ENCODE results near the gene WDR7. TPM values are rescaled to one million over a fixed set of nuclear protein-coding genes. Genes with fewer than 3 reads are reported as not detected.

The WDR7 gene
- total RNA-seq, 4 donors from 2014 or later: 10.3 to 17.2 (median 16.3) TPM

DNA sequence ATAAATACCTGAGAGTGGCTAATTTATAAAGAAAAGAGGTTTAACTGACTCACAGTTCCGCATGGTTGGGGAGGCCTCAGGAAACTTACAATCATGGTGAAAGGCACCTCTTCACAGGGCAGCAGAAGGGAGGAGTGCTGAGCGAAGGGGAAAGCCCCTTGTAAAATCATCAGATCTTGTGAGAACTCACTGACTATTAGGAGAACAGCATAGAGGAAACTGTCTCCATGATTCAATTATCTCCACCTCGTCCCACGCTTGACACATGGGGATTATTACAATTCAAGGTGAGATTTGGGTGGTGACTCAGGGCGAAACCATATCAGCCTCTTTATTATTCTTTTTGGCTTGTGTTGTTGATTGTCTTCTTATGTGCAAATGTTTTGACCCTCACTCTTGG lies 76.2 kb downstream of the WDR7 start:
- DNase-seq (ENCODE audit: low spot score in 2 of 2): no peak
- H3K4me3 ChIP-seq (ENCODE audit: low read depth, poor library complexity, severe bottlenecking): no peak overlapping the region
- intact Hi-C loops (cut with DNase I; ENCODE audit: low total_unique reads): no loop called here
- no peak for TF ChIP-seq CTCF (IDR thresholded peaks at IDR 0.05)
- no peak for TF ChIP-seq POLR2A (IDR thresholded peaks at IDR 0.05)
- WGBS, 2 donors: 94% methylated on average over 5 of the region's 5 CpGs

DNA sequence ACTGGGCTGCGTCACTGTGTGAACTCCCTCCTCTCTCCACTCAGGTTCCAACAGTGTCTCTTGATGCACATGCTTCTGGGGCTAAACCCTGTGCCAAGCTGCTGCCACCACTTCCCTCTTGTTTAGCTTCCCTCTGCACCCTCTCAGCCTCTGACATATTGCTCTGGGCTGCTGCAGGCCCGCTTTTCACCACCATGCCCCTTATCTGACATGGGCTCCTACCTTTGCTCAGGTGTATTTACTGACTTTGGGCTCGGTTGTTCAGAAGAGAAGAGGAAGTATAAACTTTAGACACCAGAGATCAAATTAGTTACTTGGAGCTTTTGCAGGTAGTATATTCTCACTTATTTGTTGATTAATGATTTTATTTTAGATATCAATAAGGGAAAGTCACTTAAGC lies 77.6 kb downstream of the WDR7 start:
- TF ChIP-seq CTCF (IDR thresholded peaks at IDR 0.05) (no peak), POLR2A (IDR thresholded peaks at IDR 0.05) (no peak)
- no peak for DNase-seq (ENCODE audit: low spot score in 2 of 2)
- intact Hi-C loops (cut with DNase I; ENCODE audit: low total_unique reads): no loop called here
- H3K4me3 ChIP-seq (ENCODE audit: low read depth, poor library complexity, severe bottlenecking): no peak overlapping the region
- 97% methylated on average over 3 of the region's 3 CpGs for WGBS, 2 donors

DNA sequence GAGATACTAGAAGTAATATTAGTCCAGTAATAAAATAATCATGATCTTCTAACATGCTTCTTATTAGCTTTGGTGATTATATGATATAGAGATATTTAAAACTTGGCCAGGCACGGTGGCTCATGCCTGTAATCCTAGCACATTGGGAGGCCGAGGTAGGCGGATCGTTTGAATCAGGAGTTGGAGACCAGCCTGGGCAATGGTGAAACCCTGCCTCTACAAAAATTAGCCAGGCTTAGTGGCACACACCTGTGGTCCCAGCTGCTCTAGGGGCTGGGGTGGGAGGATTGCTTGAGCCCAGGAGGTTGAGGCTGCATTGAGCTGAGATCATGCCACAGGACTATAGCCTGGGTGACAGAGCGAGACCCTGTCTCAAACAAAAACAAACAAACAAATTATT lies 87.0 kb downstream of the WDR7 start:
- no peak overlapping the region for H3K4me3 ChIP-seq (ENCODE audit: low read depth, poor library complexity, severe bottlenecking)
- 91 to 93% methylated on average over 5 of the region's 5 CpGs for WGBS, 2 donors
- intact Hi-C loops (cut with DNase I; ENCODE audit: low total_unique reads): no loop called here
- no peak for DNase-seq (ENCODE audit: low spot score in 2 of 2)
- TF ChIP-seq POLR2A (IDR thresholded peaks at IDR 0.05) (no peak), CTCF (IDR thresholded peaks at IDR 0.05) (no peak)

DNA sequence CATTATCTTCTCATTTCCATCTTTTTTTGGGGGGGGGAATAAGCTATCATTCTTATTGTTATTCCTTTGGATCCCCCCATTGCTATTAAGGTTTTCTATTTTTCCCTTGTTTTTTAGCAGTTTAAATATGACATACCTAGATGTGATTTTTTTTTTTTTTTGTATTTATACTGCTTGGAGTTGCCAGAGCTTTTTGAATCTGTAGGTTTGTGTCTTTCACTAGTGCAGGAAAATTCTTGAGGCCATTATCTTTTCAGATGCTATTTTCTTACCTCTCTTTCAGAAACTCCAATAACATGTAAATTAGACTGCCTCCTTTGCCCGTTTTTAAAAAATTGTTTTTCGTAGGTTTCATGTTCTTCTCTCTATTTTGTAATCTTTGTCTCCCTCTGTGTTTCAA lies 88.6 kb downstream of the WDR7 start:
- no peak for DNase-seq (ENCODE audit: low spot score in 2 of 2)
- intact Hi-C loops (cut with DNase I; ENCODE audit: low total_unique reads): no loop called here
- TF ChIP-seq CTCF (IDR thresholded peaks at IDR 0.05) (no peak), POLR2A (IDR thresholded peaks at IDR 0.05) (no peak)
- no peak overlapping the region for H3K4me3 ChIP-seq (ENCODE audit: low read depth, poor library complexity, severe bottlenecking)
- 93 to 96% methylated on average over 2 of the region's 2 CpGs for WGBS, 2 donors

DNA sequence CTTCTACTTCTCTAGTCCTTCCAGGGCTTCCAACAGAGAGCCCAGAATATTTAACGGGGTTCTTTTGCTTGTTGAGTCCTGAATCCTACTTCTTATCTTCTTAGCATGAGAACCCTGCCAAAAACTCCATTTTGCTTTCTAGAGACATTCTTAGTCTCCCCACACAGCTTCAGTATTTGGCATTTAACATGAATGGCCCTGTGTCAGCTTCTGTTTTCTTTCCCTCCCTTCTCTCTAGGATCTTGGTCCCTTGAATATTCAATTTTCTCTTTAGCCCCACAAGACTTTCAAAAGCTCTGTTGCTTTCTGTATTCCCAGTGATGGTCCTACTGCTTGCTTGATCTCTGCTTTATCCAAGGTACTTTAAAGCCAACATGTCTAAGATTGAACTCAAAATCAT lies 89.5 kb downstream of the WDR7 start:
- WGBS, 2 donors: 62 to 92% methylated on average over 1 of the region's 1 CpG
- H3K4me3 ChIP-seq (ENCODE audit: low read depth, poor library complexity, severe bottlenecking): no peak overlapping the region
- TF ChIP-seq POLR2A (IDR thresholded peaks at IDR 0.05) (no peak), CTCF (IDR thresholded peaks at IDR 0.05) (no peak)
- DNase-seq (ENCODE audit: low spot score in 2 of 2): no peak
- intact Hi-C loops (cut with DNase I; ENCODE audit: low total_unique reads): no loop called here

- no peak overlapping the region for H3K4me3 ChIP-seq (ENCODE audit: low read depth, poor library complexity, severe bottlenecking)
- intact Hi-C loops (cut with DNase I; ENCODE audit: low total_unique reads): no loop called here
- 95 to 100% methylated on average over 1 of the region's 1 CpG for WGBS, 2 donors
- no peak for TF ChIP-seq POLR2A (IDR thresholded peaks at IDR 0.05)
- TF ChIP-seq CTCF (IDR thresholded peaks at IDR 0.05): no peak
- DNase-seq (ENCODE audit: low spot score in 2 of 2): no peak
Observed at GRCh38 chr18:56741685-56742084, 90.5 kb downstream of the WDR7 start.
